Activated naive CD4-positive, alpha-beta T cell treated with anti-CD3 and anti-CD28 coated beads for 36 hours (primary cell): ENCODE results near the gene HMGN3. TPM values are rescaled to one million over a fixed set of nuclear protein-coding genes. Genes with fewer than 3 reads are reported as not detected.

Source experiments
- CTCF ChIA-PET: fragments of 350-600 bp; sonication (Branson Sonifier 250); formaldehyde crosslinking; loops from one replicate; lab custom pipeline; 2021; ENCODE audit warnings: antibody characterized with exemption; lab: Charles Lee
- DNase-seq: peaks from one replicate; pipeline ENCODE4 v3.0.0-alpha.2; 2020
- H3K27ac Mint-ChIP-seq: one replicate; pipeline ENCODE4 v1.8.0; 2021; ENCODE audit warnings: mild to moderate bottlenecking, mixed read lengths
- H3K27me3 Mint-ChIP-seq: one replicate; pipeline ENCODE4 v1.8.0; 2021; ENCODE audit warnings: low read depth, mixed read lengths
- H3K36me3 Mint-ChIP-seq: one replicate; pipeline ENCODE4 v1.8.0; 2021; ENCODE audit warnings: low read depth, mixed read lengths
- H3K4me1 Mint-ChIP-seq: one replicate; pipeline ENCODE4 v1.8.0; 2021; ENCODE audit warnings: low read depth, mixed read lengths
- H3K4me3 Mint-ChIP-seq: one replicate; pipeline ENCODE4 v1.8.0; 2021; ENCODE audit warnings: mild to moderate bottlenecking, moderate library complexity, mixed read lengths
- H3K9me3 Mint-ChIP-seq: one replicate; pipeline ENCODE4 v1.8.0; 2021; ENCODE audit warnings: mixed read lengths
- intact Hi-C: fragments of 100-400 bp; cut with micrococcal nuclease; formaldehyde crosslinking; loops from one replicate; pipeline ENCODE4 v1.15.1; 2023
- total RNA-seq, 2 experiments: library from RNA; stranded (reverse); gene quantifications; one replicate each; pipeline ENCODE4 v1.2.3, GENCODE V29; 2021

Gene HMGN3
- total RNA-seq, 2 experiments from 2014 or later: 35.3 to 35.8 TPM

- intact Hi-C loops: no loop called here
- no peaks in the 10 kb centered on the region for H3K4me1 Mint-ChIP-seq
- no peak overlapping the region for H3K27ac Mint-ChIP-seq
- no peaks in the 10 kb centered on the region for H3K36me3 Mint-ChIP-seq
- H3K27me3 Mint-ChIP-seq: no peaks in the 10 kb centered on the region
- CTCF ChIA-PET: no interaction called here
- no peaks in the 10 kb centered on the region for H3K9me3 Mint-ChIP-seq
- no peak for DNase-seq
- no peak overlapping the region for H3K4me3 Mint-ChIP-seq
These were observed 65.8 kb downstream of the HMGN3 start for GRCh38 chr6:79168695-79168980.

DNA sequence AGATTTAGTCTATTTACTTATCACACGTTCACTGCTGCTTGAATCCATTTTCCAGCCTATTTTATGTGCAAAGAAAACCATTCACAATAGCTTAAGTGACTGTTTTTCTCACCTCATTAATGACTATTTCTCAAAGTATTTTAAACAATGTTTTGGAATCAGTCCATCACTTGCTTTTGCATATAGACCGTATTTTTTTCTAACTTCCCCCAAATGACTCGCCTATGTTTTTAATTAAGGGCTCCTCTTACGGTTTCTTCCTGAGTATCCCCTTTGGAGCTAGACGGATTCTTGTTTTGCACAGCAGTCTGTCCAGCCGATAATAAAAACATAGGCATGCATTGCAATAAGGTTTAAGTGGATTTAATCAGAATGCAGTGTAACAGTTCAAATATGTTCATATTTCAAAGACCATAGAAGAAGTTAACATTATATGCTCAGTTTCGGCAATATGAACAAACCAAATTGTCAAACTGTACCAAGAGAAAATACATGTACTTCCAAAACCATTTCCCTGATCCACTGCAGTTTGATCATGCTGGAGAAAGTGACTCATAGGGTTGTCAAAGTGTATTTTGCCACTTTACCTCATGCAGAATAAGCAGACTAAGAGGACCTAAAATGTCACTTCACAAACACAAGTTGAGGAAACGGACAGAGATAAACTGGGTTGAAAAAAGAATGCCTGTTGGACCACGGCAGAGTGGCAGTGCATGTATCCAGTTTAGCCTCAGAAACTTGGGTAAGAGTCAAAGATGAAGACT is 66.4 kb downstream of the HMGN3 start:
- no peak overlapping the region for H3K4me3 Mint-ChIP-seq
- CTCF ChIA-PET: no interaction called here
- intact Hi-C loops: no loop called here
- H3K27me3 Mint-ChIP-seq: no peaks in the 10 kb centered on the region
- DNase-seq: no peak
- no peaks in the 10 kb centered on the region for H3K9me3 Mint-ChIP-seq
- no peak overlapping the region for H3K27ac Mint-ChIP-seq
- no peaks in the 10 kb centered on the region for H3K4me1 Mint-ChIP-seq
- no peaks in the 10 kb centered on the region for H3K36me3 Mint-ChIP-seq

- CTCF ChIA-PET: interaction anchor here (0.6 kb wide), 1 partner anchor 277 kb away, joined by 3 read pairs; no protein-coding TSS in a partner anchor
- DNase-seq: no peak
- peaks cover 2% of the 10 kb centered on the region for H3K27me3 Mint-ChIP-seq
These were observed 74.6 kb downstream of the HMGN3 start for GRCh38 chr6:79159846-79160245.

GRCh38 chr6:79158856-79159516 is 75.5 kb downstream of the HMGN3 start:
- DNase-seq: no peak
- intact Hi-C loops: no loop called here
- Mint-ChIP-seq H3K27ac (no peak overlapping the region), H3K36me3 (no peaks in the 10 kb centered on the region), H3K4me1 (no peaks in the 10 kb centered on the region), H3K9me3 (no peaks in the 10 kb centered on the region), H3K27me3 (peaks cover 2% of the 10 kb centered on the region), H3K4me3 (no peak overlapping the region)
- CTCF ChIA-PET: no interaction called here

More at GRCh38 chr6:79159846-79160245, 74.6 kb downstream of the HMGN3 start:
- H3K36me3 Mint-ChIP-seq: no peaks in the 10 kb centered on the region
- no peaks in the 10 kb centered on the region for H3K4me1 Mint-ChIP-seq
- intact Hi-C loops: no loop called here
- H3K4me3 Mint-ChIP-seq: no peak overlapping the region
- H3K9me3 Mint-ChIP-seq: no peaks in the 10 kb centered on the region
- H3K27ac Mint-ChIP-seq: no peak overlapping the region

- DNase-seq: no peak
- Mint-ChIP-seq H3K36me3 (no peaks in the 10 kb centered on the region), H3K27ac (no peak overlapping the region), H3K27me3 (peaks cover 2% of the 10 kb centered on the region), H3K9me3 (no peaks in the 10 kb centered on the region), H3K4me3 (no peak overlapping the region), H3K4me1 (no peaks in the 10 kb centered on the region)
- CTCF ChIA-PET: no interaction called here
- intact Hi-C loops: no loop called here
These were observed 76.4 kb downstream of the HMGN3 start for GRCh38 chr6:79157961-79158644.

DNA sequence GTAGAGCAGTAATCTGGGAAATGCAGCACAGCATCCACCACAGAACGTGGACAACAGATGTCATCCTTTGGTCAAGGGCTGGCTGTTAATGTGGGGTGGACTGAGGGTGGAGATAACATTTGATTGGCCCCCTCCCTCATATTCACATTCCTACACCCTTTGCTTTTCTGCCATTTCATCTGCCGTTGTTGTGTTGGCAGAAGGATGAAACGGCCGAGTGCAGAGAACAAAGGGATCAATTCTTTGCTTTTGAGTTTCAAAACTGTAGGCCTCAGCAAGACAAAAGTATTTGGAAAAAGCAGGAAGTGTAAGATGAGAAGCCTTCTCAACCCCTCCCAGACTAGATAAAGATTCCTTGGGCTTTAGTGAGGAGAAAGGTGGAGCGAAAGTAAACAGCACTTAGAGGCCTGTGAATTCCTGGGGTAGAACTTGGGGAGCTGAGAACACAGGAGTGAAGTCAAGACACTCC is 82.2 kb downstream of the HMGN3 start:
- H3K4me1 Mint-ChIP-seq: no peaks in the 10 kb centered on the region
- no peak for DNase-seq
- H3K27ac Mint-ChIP-seq: no peak overlapping the region
- no peaks in the 10 kb centered on the region for H3K27me3 Mint-ChIP-seq
- intact Hi-C loops: no loop called here
- CTCF ChIA-PET: interaction anchor here (0.7 kb wide), 1 partner anchor 718 kb away, joined by 4 read pairs; no protein-coding TSS in a partner anchor
- no peak overlapping the region for H3K4me3 Mint-ChIP-seq
- H3K9me3 Mint-ChIP-seq: no peaks in the 10 kb centered on the region
- H3K36me3 Mint-ChIP-seq: no peaks in the 10 kb centered on the region

Other genes starting within 250 kb of the HMGN3 start
- 10 to 100 TPM; 23.0 to 23.5 TPM for gene PHIP, start 156.4 kb downstream of the HMGN3 start, total RNA-seq